SK-N-SH (cell line): ENCODE measurements around the gene MAP2.

Experiments
- EZH2phosphoT487 ChIP-seq: fragments of 200-600 bp; sonication (generic); IDR thresholded peaks from 2 replicates; pipeline ENCODE4 v1.6.1; 2017; ENCODE audit warnings: low read depth, mixed run types, mild to moderate bottlenecking, antibody characterized with exemption, moderate library complexity, borderline replicate concordance
- RFX5 ChIP-seq: IDR thresholded peaks from 2 replicates; pipeline ENCODE4 v1.6.1; 2012; ENCODE audit warnings: mild to moderate bottlenecking, improper control_type of control experiment, low read length
- TF ChIP-seq, protein P1 (sequence below): IDR thresholded peaks from 2 replicates; pipeline ENCODE4 v1.4.0; 2012; ENCODE audit warnings: low read depth
- TF ChIP-seq, protein P2 (sequence below): fragments of 200-600 bp; sonication (generic); IDR thresholded peaks from 2 replicates; pipeline ENCODE4 v1.6.1; 2017; ENCODE audit warnings: antibody characterized with exemption, mild to moderate bottlenecking, moderate library complexity
- TF ChIP-seq, protein P3 (sequence below): fragments of 150-350 bp; IDR thresholded peaks from 2 replicates; pipeline ENCODE4 v1.6.1; 2016; ENCODE audit warnings: mild to moderate bottlenecking, low read depth, low read length

DNA sequence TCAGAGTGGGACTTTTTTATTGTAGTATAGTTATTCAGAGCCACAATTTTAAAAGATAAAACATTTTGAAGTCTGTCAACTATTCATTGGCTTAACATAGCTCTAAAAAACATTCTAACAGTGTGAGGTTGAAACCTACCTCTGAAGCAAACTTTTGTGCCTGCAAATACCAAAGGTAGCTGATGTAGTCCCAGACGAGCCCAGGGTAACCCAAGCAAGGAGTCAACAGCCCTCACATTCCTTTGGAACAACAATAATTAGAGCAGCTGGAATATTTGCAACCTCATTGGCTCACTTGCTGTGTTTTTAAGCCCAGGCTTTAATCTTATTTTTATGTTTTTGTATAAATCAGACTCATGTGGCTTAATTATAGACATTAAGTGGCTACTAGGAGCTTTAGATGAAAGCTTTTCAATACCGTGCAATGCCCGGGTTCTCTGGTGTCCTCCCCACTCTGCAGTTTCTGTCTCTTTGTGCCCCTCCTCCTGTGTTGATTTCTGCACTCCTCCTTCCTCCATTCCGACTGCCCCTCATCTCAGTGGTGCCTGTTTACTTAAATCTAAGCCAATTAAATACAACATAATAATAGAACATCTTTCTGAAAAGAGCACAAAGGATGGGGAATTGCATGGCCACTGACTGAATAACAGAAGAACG is 189.9 kb downstream of the MAP2 start:
- TF ChIP-seq RFX5, result no peak
- TF ChIP-seq, protein P1, sequence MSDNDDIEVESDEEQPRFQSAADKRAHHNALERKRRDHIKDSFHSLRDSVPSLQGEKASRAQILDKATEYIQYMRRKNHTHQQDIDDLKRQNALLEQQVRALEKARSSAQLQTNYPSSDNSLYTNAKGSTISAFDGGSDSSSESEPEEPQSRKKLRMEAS, result no peak
- TF ChIP-seq, protein P2, sequence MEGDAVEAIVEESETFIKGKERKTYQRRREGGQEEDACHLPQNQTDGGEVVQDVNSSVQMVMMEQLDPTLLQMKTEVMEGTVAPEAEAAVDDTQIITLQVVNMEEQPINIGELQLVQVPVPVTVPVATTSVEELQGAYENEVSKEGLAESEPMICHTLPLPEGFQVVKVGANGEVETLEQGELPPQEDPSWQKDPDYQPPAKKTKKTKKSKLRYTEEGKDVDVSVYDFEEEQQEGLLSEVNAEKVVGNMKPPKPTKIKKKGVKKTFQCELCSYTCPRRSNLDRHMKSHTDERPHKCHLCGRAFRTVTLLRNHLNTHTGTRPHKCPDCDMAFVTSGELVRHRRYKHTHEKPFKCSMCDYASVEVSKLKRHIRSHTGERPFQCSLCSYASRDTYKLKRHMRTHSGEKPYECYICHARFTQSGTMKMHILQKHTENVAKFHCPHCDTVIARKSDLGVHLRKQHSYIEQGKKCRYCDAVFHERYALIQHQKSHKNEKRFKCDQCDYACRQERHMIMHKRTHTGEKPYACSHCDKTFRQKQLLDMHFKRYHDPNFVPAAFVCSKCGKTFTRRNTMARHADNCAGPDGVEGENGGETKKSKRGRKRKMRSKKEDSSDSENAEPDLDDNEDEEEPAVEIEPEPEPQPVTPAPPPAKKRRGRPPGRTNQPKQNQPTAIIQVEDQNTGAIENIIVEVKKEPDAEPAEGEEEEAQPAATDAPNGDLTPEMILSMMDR, result no peak
- no peak for TF ChIP-seq EZH2phosphoT487
- TF ChIP-seq, protein P3, sequence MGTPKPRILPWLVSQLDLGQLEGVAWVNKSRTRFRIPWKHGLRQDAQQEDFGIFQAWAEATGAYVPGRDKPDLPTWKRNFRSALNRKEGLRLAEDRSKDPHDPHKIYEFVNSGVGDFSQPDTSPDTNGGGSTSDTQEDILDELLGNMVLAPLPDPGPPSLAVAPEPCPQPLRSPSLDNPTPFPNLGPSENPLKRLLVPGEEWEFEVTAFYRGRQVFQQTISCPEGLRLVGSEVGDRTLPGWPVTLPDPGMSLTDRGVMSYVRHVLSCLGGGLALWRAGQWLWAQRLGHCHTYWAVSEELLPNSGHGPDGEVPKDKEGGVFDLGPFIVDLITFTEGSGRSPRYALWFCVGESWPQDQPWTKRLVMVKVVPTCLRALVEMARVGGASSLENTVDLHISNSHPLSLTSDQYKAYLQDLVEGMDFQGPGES, result no peak
